ENCODE measurements around the gene GSE1. TPM values are rescaled to one million over a fixed set of nuclear protein-coding genes. Genes with fewer than 3 reads are reported as not detected.

Gene GSE1
- total and polyA plus RNA-seq, 2 experiments from 2014 or later = 27.9 to 43.5 TPM

GRCh38 chr16:85698459-85698891, 85.4 kb downstream of the GSE1 start:
- Histone ChIP-seq H3K4me3 (no peak overlapping the region), H3K4me2 (no peak overlapping the region), H4K20me1 (ENCODE audit: insufficient read depth, poor library complexity, severe bottlenecking) (no peaks in the 10 kb centered on the region), H3K4me1 (ENCODE audit: insufficient read depth) (no peaks in the 10 kb centered on the region), H3K9me2 (replicated peaks; ENCODE audit: insufficient read depth) (no peaks in the 10 kb centered on the region), H2AFZ (no peak overlapping the region), H3K36me3 (replicated peaks; ENCODE audit: insufficient read depth, low read depth) (no peaks in the 10 kb centered on the region), H3K79me2 (no peaks in the 10 kb centered on the region), H3K27ac (no peak overlapping the region), H3K9me3 (ENCODE audit: low read depth) (no peaks in the 10 kb centered on the region), H3K27me3 (no peaks in the 10 kb centered on the region)
- WGBS (ENCODE audit: low lambda C conversion rate, missing lambda C conversion rate) = 92% methylated on average over 7 of the region's 7 CpGs
- TF ChIP-seq EZH2 (IDR thresholded peaks at IDR 0.05; ENCODE audit: borderline replicate concordance) (no peak), EZH2phosphoT487 (IDR thresholded peaks at IDR 0.05; ENCODE audit: low read depth, severe bottlenecking, unreplicated experiment) (no peak), CTCF (IDR thresholded peaks at IDR 0.05; ENCODE audit: poor library complexity) (no peak)
- no peak for DNase-seq (ENCODE audit: low spot score)

GRCh38 chr16:85698935-85699558, 85.9 kb downstream of the GSE1 start:
- TF ChIP-seq CTCF (IDR thresholded peaks at IDR 0.05; ENCODE audit: poor library complexity) = no peak
- no peak for TF ChIP-seq EZH2phosphoT487 (IDR thresholded peaks at IDR 0.05; ENCODE audit: low read depth, severe bottlenecking, unreplicated experiment)
- TF ChIP-seq EZH2 (IDR thresholded peaks at IDR 0.05; ENCODE audit: borderline replicate concordance) = no peak
- Histone ChIP-seq H3K27ac (no peak overlapping the region), H3K4me2 (no peak overlapping the region), H3K9me2 (replicated peaks; ENCODE audit: insufficient read depth) (no peaks in the 10 kb centered on the region), H3K9me3 (ENCODE audit: low read depth) (no peaks in the 10 kb centered on the region), H3K79me2 (no peaks in the 10 kb centered on the region), H3K36me3 (replicated peaks; ENCODE audit: insufficient read depth, low read depth) (no peaks in the 10 kb centered on the region), H4K20me1 (ENCODE audit: insufficient read depth, poor library complexity, severe bottlenecking) (no peaks in the 10 kb centered on the region), H3K4me3 (no peak overlapping the region), H2AFZ (no peak overlapping the region), H3K27me3 (no peaks in the 10 kb centered on the region), H3K4me1 (ENCODE audit: insufficient read depth) (no peaks in the 10 kb centered on the region)
- WGBS (ENCODE audit: low lambda C conversion rate, missing lambda C conversion rate) = 65% methylated on average over 12 of the region's 12 CpGs
- DNase-seq (ENCODE audit: low spot score) = no peak

- Histone ChIP-seq H3K9me2 (replicated peaks; ENCODE audit: insufficient read depth) (no peaks in the 10 kb centered on the region), H3K27me3 (no peaks in the 10 kb centered on the region), H3K4me1 (ENCODE audit: insufficient read depth) (no peaks in the 10 kb centered on the region), H2AFZ (no peak overlapping the region), H4K20me1 (ENCODE audit: insufficient read depth, poor library complexity, severe bottlenecking) (no peaks in the 10 kb centered on the region), H3K27ac (no peak overlapping the region), H3K36me3 (replicated peaks; ENCODE audit: insufficient read depth, low read depth) (no peaks in the 10 kb centered on the region), H3K79me2 (no peaks in the 10 kb centered on the region), H3K4me2 (no peak overlapping the region), H3K4me3 (no peak overlapping the region), H3K9me3 (ENCODE audit: low read depth) (no peaks in the 10 kb centered on the region)
- no peak for TF ChIP-seq CTCF (IDR thresholded peaks at IDR 0.05; ENCODE audit: poor library complexity)
- TF ChIP-seq EZH2phosphoT487 (IDR thresholded peaks at IDR 0.05; ENCODE audit: low read depth, severe bottlenecking, unreplicated experiment) = no peak
- no peak for TF ChIP-seq EZH2 (IDR thresholded peaks at IDR 0.05; ENCODE audit: borderline replicate concordance)
- no peak for DNase-seq (ENCODE audit: low spot score)
- WGBS (ENCODE audit: low lambda C conversion rate, missing lambda C conversion rate) = 64% methylated on average over 7 of the region's 7 CpGs
Measured at GRCh38 chr16:85699628-85700027, 86.5 kb downstream of the GSE1 start.
